OCI-M2 (cell line): ENCODE measurements around the gene FAM53B.

Experiments used
- DNase-seq: peaks from one replicate; lab custom pipeline; 2025; ENCODE audit not compliant: unreplicated experiment; lab: John Stamatoyannopoulos, UW

The FAM53B gene

GRCh38 chr10:124697837-124698544 lies 46.2 kb downstream of the FAM53B start:
- DNase-seq = no peak

- no peak for DNase-seq
Observed at GRCh38 chr10:124697443-124697836, 46.7 kb downstream of the FAM53B start.

GRCh38 chr10:124696446-124697392 lies 47.5 kb downstream of the FAM53B start:
- DNase-seq = no peak

GRCh38 chr10:124695259-124695658 lies 48.9 kb downstream of the FAM53B start:
- DNase-seq = no peak

DNA sequence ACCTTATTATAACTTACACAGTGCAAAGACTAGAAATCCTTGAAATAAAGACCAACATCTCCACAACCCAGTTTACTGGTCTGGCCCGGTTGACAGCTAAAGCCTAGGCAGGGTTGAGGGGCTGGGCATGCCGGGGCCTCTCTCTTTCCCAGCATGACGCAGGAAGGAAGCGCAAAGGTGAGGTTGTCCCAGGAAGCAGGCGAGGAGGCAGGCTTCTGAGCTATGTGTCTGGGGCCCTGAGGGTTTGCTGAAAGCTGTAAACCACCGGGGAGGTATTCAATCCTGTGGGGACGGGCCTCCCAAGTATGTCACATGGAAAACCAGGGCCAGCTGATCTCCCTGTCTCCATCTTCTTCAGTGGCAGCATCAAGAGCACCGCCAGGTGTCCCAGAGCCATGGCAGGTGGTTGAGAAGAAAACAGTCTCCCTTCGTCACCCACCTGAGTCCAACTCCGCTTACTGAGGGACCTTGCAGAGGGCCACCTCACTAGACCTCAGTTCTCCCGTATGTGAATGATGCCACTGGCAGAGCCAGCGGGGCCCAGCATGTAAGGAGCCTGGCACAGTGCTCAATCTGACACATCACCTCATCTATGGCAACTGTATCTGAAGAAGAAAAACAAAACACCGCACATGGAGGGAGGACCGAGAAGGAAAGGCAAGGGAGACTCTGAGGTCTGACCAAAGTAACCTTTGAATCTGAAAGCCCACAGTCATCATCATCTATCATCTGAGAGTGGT lies 49.5 kb downstream of the FAM53B start:
- no peak for DNase-seq

GRCh38 chr10:124693801-124694416 lies 50.3 kb downstream of the FAM53B start:
- no peak for DNase-seq

DNA sequence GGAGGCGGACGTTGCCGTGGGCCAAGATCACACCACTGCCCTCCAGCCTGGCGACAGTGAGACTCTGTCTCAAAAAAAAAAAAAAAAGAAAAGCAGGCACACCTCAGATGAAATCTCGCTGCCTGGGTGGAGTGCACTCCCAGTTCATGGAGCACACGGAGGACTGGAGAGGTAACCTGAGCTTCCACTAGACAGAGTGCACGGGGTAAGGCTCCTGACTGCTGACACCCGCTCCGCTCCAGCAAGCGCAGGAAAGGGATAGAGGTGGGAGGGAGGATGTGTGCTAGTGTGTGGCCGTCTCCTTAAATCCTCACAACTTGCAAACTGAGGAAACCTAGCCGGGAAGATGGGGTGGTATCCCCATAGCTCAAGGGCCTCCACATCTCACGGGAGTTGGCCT lies 50.8 kb downstream of the FAM53B start:
- DNase-seq = no peak

DNA sequence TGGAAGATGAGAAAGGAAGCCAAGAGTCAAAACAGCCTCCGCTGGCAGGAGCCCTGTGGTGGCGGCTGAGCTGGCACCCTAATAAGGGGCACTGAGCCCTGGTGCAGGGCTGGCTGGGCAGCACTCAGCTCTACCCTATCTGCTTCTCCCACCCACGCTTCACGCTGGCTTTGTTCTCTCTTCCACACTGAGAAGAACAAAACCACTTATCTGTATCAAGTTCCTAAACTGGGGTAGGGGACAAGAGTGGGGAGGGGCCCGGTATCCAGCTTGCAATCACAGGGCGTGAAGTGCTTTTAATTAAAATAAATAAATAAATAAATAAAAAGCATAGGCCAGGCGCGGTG lies 52.1 kb downstream of the FAM53B start:
- DNase-seq = no peak

DNA sequence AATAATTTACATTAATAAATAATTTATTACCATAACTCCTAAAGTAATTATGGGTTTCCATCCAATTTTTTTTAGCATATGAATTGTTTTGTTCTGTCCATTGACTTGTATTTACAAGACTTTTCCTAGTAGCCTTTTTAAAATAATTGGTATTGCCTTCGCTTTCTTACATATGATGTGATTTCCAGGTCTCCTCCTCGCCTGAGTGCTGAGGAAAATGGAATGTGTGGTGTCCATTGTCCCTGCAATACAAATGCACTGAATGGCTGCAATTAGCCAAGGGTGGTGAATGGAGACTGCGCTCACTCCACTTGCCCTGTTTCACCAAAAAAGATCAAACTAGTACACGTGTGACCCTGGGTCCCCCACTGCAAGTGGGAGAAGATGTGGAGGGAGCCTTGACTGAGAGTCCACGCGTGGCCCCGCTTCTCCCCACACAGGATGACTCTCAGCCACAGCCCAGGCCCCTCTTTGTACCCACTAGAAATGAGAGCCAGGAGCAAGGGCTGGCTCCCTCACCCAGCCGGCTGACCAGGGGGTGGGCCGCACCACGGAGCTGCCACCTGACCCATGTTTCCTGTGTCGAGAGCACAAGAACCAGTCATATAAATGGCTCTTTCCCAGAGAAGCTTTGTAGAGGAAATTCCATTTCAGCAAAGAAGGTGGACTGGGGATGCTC lies 52.6 kb downstream of the FAM53B start:
- no peak for DNase-seq

GRCh38 chr10:124691002-124691401 lies 53.2 kb downstream of the FAM53B start:
- DNase-seq = no peak

DNA sequence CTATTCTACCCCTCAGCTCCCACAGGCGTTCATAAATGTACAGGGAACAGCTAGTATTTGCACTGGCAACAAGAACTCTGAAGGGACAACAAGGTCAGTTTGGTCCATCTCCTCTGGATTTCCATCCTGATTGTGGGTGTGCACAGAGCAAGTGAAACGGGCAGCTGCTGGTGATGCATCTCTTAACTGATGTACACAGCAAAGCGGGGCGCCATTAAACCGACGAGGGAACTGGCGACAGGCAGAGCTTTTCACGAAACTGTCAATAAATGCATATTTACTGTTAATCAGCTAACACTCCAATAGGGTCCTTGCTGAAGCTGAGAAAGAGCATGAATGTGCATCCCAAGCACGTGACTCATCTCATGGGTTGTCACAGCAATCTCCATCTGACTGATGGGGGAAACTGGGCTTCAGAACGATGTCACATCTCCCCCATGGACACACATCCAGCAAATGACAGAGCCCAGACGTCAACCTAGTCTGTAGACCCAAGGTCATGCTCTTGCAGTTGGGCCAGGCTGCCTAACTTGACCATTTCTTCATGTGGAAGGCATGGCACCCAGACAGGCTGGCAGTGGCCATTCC lies 54.2 kb downstream of the FAM53B start:
- DNase-seq = no peak

GRCh38 chr10:124688889-124689670 lies 55.1 kb downstream of the FAM53B start:
- DNase-seq = no peak

- DNase-seq = no peak
Observed at GRCh38 chr10:124688386-124688785, 55.8 kb downstream of the FAM53B start.

GRCh38 chr10:124686707-124687376 lies 57.3 kb downstream of the FAM53B start:
- no peak for DNase-seq

GRCh38 chr10:124685261-124685660 lies 58.9 kb downstream of the FAM53B start:
- DNase-seq = no peak

DNA sequence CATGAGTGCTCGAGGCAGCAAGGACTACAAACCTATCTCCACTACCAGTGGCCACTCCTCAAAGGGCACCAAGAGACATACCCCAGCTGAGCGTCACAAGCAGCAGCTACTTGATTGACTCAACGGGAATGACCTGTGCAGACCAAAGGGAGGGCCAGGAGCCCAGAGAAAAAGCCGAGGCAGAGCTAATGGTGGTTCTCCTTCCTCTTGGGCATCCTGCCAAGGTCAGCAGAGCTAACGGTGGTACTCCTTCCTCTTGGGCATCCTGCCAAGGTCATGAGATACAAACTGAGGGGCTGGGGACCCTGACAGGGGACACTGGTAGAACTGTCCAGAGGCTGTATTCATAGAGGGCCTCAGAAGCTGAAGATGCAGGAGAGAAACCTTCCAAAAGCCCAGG lies 60.4 kb downstream of the FAM53B start:
- no peak for DNase-seq

GRCh38 chr10:124681626-124682552 lies 62.3 kb downstream of the FAM53B start:
- DNase-seq = no peak

- DNase-seq = no peak
Observed at GRCh38 chr10:124681091-124681490, 63.1 kb downstream of the FAM53B start.
